Smooth muscle cell (in vitro differentiated cells): ENCODE measurements around the gene ZNF407. TPM values are rescaled to one million over a fixed set of nuclear protein-coding genes. Genes with fewer than 3 reads are reported as not detected.

Experiments used
- DNase-seq: peaks from one replicate; lab custom pipeline; 2025; ENCODE audit not compliant: unreplicated experiment; lab: John Stamatoyannopoulos, UW
- H2AFZ ChIP-seq: fragments of 200-600 bp; sonication (generic); 2 replicates; pipeline ENCODE4 v1.6.0; 2016; ENCODE audit warnings: antibody characterized with exemption, low read depth, mild to moderate bottlenecking
- H3F3A ChIP-seq: fragments of 200-600 bp; sonication (generic); 2 replicates; pipeline ENCODE4 v1.6.0; 2017; ENCODE audit warnings: antibody characterized with exemption, low read depth
- H3K27ac ChIP-seq: fragments of 200-600 bp; sonication (generic); 2 replicates; pipeline ENCODE4 v1.5.1; 2016; ENCODE audit warnings: low read depth, mild to moderate bottlenecking
- H3K27me3 ChIP-seq: fragments of 200-600 bp; sonication (generic); 2 replicates; pipeline ENCODE4 v1.6.1; 2016; ENCODE audit warnings: low read depth, mild to moderate bottlenecking
- H3K36me3 ChIP-seq: fragments of 200-600 bp; sonication (generic); 2 replicates; pipeline ENCODE4 v1.5.1; 2016; ENCODE audit warnings: low read depth
- H3K4me1 ChIP-seq: fragments of 200-600 bp; sonication (generic); 2 replicates; pipeline ENCODE4 v1.5.1; 2016; ENCODE audit warnings: low read depth
- H3K4me2 ChIP-seq: fragments of 200-600 bp; sonication (generic); 2 replicates; pipeline ENCODE4 v1.6.0; 2016; ENCODE audit warnings: mild to moderate bottlenecking
- H3K4me3 ChIP-seq: fragments of 200-600 bp; sonication (generic); 2 replicates; pipeline ENCODE4 v1.5.1; 2016; ENCODE audit warnings: mild to moderate bottlenecking
- H3K79me2 ChIP-seq: fragments of 200-600 bp; sonication (generic); 2 replicates; pipeline ENCODE4 v1.6.0; 2016; ENCODE audit warnings: low read depth, mild to moderate bottlenecking
- H3K9ac ChIP-seq: fragments of 200-600 bp; sonication (generic); 2 replicates; pipeline ENCODE4 v1.6.0; 2016; ENCODE audit warnings: low read depth
- H3K9me3 ChIP-seq: fragments of 200-600 bp; sonication (generic); replicated peaks from 2 replicates; pipeline ENCODE4 v1.5.1; 2016; ENCODE audit warnings: low read depth
- H4K20me1 ChIP-seq: fragments of 200-600 bp; sonication (generic); 2 replicates; pipeline ENCODE4 v1.6.0; 2016; ENCODE audit warnings: low read depth
- WGBS: methylation state at CpG from one replicate; pipeline ENCODE4 v1.1.7; 2016; ENCODE audit warnings: low lambda C conversion rate; 5-methylcytosine and 5-hydroxymethylcytosine counted together
- polyA plus RNA-seq: library from polyadenylated mRNA; unstranded; fragments of >200 nt; fragmentation: Nextera tagmentation; extraction: Ambion mirVana; gene quantifications from 2 replicates; pipeline ENCODE4 v1.2.1, GENCODE V29; 2016
- total RNA-seq: library from RNA; depleted of rRNA; stranded (reverse); fragments of >200 nt; gene quantifications from 2 replicates; pipeline ENCODE4 v1.2.3, GENCODE V29; 2014
- TF ChIP-seq, protein P1 (sequence below): fragments of 200-600 bp; sonication (generic); IDR thresholded peaks from 2 replicates; pipeline ENCODE4 v1.5.1; 2017; ENCODE audit warnings: borderline replicate concordance, mild to moderate bottlenecking, antibody characterized with exemption; ENCODE audit not compliant: insufficient read depth, poor library complexity, severe bottlenecking

Gene ZNF407
- total and polyA plus RNA-seq, 2 experiments from 2014 or later: 4.5 to 11.5 TPM

DNA sequence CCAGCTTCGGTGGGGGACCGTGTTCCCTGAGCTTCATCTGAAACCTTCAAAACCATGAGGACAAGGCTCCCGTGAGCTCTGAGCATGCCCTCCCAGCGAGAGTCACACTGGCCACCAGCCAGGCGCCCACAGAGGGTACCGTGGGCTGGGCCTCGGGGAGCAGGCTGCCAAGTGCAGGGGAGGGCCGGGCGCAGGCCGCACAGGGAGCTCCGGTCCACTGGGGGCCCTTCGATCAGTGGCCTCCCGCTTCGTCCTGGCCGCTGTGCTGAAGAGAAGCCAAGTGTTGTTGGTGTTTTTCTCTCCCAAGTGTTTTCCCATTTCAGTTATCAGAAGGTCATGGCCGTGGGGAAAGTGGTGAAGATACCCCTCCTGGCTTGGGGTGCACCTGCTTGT lies 466.8 kb downstream of the ZNF407 start:
- Histone ChIP-seq H3K4me3 (no peak overlapping the region), H3K27me3 (no peaks in the 10 kb centered on the region), H3F3A (no peaks in the 10 kb centered on the region), H3K36me3 (no peaks in the 10 kb centered on the region), H3K9me3 (no peaks in the 10 kb centered on the region), H3K79me2 (no peaks in the 10 kb centered on the region), H3K4me1 (no peaks in the 10 kb centered on the region), H3K27ac (no peak overlapping the region), H3K9ac (no peak overlapping the region), H2AFZ (no peak overlapping the region), H3K4me2 (no peak overlapping the region), H4K20me1 (no peaks in the 10 kb centered on the region)
- no peak for DNase-seq
- TF ChIP-seq, protein P1, sequence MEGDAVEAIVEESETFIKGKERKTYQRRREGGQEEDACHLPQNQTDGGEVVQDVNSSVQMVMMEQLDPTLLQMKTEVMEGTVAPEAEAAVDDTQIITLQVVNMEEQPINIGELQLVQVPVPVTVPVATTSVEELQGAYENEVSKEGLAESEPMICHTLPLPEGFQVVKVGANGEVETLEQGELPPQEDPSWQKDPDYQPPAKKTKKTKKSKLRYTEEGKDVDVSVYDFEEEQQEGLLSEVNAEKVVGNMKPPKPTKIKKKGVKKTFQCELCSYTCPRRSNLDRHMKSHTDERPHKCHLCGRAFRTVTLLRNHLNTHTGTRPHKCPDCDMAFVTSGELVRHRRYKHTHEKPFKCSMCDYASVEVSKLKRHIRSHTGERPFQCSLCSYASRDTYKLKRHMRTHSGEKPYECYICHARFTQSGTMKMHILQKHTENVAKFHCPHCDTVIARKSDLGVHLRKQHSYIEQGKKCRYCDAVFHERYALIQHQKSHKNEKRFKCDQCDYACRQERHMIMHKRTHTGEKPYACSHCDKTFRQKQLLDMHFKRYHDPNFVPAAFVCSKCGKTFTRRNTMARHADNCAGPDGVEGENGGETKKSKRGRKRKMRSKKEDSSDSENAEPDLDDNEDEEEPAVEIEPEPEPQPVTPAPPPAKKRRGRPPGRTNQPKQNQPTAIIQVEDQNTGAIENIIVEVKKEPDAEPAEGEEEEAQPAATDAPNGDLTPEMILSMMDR: no peak
- 94% methylated on average over 16 of the region's 16 CpGs for WGBS

DNA sequence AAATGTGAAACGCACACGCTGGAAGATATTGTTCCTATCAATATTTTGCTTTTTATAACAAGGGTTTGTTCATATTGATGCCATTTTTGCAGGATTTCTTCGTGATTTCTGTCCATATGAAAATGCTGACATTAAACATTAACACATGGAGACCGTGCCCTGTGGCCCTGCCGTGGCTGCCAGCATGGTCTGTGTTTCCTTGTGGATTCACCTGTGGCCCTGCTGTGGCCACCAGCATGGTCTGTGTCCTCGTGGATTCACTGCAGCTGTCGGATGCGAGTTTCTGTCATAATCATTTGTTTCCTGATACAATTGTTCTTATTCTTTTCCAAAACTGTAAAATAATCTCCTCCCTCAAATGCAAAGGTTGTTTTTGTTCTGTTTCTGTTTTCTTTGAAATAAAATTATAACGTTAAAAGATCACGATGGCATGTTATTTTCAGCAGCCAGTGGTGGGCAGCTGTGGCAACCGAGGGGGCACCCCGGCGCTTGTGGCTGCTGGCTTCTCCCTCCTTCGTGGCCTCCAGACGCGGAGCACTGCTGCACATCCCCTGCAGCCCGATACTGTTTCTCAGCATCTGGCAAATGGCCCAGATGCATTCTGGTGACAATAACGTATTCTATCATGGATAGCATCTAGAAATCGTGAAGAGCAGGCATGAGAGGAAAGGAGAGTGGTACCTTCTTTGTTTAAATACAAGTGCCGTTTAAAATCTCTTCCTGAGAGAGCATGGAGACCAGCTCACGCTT lies 467.8 kb downstream of the ZNF407 start:
- no peaks in the 10 kb centered on the region for H3F3A ChIP-seq
- H3K4me1 ChIP-seq: no peaks in the 10 kb centered on the region
- no peaks in the 10 kb centered on the region for H3K79me2 ChIP-seq
- no peaks in the 10 kb centered on the region for H3K27me3 ChIP-seq
- TF ChIP-seq, protein P1: no peak
- H4K20me1 ChIP-seq: no peaks in the 10 kb centered on the region
- H3K9me3 ChIP-seq: no peaks in the 10 kb centered on the region
- H3K27ac ChIP-seq: no peak overlapping the region
- no peak overlapping the region for H3K9ac ChIP-seq
- DNase-seq: no peak
- H3K36me3 ChIP-seq: no peaks in the 10 kb centered on the region
- no peak overlapping the region for H3K4me2 ChIP-seq
- H3K4me3 ChIP-seq: no peak overlapping the region
- no peak overlapping the region for H2AFZ ChIP-seq
- WGBS: 96% methylated on average over 21 of the region's 21 CpGs

- H3K4me1 ChIP-seq: peaks cover 3% of the 10 kb centered on the region
- no peaks in the 10 kb centered on the region for H3F3A ChIP-seq
These were observed 468.6 kb downstream of the ZNF407 start for GRCh38 chr18:75066021-75066880.

More at GRCh38 chr18:75066021-75066880, 468.6 kb downstream of the ZNF407 start:
- no peaks in the 10 kb centered on the region for H3K9me3 ChIP-seq
- H3K9ac ChIP-seq: no peak overlapping the region
- H4K20me1 ChIP-seq: no peaks in the 10 kb centered on the region
- no peak overlapping the region for H3K27ac ChIP-seq
- no peaks in the 10 kb centered on the region for H3K27me3 ChIP-seq
- TF ChIP-seq, protein P1: no peak
- no peaks in the 10 kb centered on the region for H3K79me2 ChIP-seq
- H2AFZ ChIP-seq: no peak overlapping the region
- H3K4me3 ChIP-seq: no peak overlapping the region
- H3K4me2 ChIP-seq: no peak overlapping the region
- WGBS: 90% methylated on average over 16 of the region's 16 CpGs
- no peak for DNase-seq
- H3K36me3 ChIP-seq: no peaks in the 10 kb centered on the region
